ENCODE measurements around the gene TOP1.

The TOP1 gene

DNA sequence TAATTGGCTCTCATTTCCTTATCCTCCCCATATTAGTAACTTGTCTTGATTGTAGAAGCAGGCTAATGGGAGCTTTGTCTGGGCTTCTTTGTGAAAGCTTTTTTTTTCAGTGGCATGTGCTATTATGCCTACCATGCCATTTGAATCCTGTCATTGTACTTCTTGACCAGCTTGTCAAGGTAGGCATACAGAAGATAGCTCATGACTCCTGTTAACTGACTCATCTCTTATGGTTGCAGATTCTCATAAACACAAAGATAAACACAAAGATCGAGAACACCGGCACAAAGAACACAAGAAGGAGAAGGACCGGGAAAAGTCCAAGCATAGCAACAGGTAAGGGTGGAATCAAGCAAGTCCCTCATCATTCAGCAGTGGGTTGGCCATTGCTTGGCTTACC lies 32.5 kb downstream of the TOP1 start:
- no peak for DNase-seq

DNA sequence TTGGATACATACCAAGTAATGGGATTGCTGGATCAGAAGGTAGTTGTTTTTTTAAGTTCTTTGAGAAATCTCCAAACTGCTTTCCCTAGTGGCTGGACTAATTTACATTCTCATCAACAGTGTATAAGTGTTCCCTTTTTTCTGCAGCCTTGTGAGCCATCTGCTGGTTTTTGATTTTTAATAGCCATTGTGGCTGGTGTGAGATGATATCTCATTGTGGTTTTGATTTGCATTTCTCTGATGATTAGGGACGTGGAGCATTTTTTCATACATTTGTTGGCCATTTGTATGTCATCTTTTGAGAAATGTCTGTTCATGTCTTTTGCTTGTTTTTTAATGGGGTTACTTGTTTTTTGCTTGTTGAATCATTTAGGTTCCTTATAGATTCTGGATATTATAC lies 34.8 kb downstream of the TOP1 start:
- DNase-seq: no peak

DNA sequence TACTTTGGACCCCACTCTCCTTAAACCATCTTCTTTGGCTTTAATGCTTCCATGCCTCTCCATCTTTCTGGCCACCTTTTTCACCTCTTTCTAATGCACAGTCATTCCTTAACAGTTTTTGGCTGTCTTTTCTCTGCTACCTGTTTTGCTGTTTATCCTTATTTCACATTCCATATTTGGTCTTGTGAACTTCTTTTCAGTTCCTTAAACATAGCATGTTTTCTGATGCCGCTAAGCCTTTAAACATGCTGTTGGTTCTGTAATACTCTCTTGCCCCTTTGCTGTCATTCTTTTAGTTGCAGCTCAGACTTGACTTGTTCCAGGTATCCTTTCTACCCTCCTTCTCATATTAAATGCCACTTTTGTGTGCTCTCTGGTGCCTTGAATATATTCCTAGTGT lies 35.8 kb downstream of the TOP1 start:
- no peak for DNase-seq

DNA sequence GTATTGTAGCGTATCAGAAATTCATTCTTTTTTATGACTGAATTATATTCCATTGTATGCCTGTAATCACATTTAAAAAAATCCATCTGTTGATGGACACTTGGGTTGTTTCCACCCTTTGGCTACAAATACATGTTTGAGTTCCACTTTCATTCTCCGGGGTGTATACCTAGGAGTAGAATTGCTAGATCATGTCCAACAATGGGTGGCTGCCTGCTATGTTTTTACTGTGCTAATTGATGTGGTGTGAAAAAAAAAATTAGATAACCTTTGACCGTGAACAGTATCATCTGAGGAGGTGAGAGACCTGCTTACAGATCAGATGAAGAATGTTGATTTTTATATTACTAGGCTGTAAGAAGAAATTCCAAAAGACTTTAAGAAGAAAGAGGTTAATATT lies 37.1 kb downstream of the TOP1 start:
- no peak for DNase-seq

DNA sequence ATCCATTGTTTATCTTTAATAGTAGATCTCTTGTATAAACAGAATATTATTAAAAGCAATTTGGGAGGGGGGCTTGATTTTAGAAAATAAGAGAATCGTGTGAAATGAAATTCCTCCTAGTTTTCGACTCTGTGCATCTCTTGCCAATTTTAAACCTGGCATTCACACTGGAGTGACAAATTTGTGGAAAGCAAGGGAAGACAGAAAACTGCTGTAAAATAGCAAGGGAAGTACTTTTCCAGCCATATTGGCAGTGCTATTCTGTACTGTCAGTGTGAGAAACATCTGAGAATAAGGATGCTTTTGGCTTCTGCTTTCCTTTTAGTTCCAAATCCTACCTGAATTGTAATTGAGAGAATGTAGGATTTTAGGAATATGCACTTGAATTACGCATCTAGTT lies 40.2 kb downstream of the TOP1 start:
- no peak for DNase-seq

DNA sequence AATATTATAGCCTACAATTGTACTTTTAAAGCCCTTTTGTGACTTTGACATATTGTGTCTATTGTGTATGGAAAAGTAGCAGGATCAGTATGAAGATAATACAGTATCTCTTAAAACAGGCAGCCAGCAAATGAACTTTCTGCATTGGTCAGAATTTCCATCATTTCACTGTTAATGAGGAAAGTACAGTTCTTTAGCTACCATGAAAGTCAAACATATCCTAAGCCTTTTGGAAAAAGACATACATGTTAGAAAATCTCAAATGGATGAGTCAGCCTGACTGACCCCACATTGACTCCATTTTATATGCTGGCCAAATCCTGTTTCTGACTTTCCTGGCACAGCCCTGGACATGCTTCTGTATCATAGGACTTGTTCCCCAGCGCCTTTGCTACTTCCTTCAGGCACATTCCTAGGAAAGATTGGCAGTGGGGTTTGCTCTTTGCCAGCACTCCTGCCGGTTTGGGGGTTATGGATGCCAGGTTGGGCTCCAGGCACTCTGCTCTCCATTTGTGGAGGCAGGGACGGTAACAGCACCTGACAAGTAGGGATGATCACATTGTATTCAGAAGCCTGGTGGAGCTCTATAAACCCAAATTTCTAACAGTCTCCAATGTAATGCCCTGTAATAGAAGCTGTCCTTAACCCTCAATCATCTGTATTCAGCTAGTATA lies 43.7 kb downstream of the TOP1 start:
- DNase-seq: peak; percentile 57

DNA sequence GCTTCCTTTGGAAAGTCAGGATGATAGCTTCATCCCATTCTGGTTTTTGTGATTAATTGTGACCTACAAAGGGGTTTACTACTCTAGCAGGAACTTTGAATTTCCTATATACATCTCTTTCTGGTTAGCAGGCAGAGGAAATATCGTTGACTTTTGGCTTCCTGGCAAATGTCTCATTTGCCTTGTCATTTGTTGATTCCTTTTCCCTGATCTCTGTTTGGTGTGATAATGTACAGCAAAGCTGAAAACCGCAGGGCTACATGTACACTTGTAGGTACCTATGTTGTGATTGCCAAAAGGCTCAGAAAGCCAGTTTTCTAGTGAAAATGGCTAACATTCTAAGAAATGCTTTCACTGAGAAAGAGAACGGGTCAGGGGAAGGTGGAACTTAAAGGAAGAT lies 44.3 kb downstream of the TOP1 start:
- no peak for DNase-seq

DNA sequence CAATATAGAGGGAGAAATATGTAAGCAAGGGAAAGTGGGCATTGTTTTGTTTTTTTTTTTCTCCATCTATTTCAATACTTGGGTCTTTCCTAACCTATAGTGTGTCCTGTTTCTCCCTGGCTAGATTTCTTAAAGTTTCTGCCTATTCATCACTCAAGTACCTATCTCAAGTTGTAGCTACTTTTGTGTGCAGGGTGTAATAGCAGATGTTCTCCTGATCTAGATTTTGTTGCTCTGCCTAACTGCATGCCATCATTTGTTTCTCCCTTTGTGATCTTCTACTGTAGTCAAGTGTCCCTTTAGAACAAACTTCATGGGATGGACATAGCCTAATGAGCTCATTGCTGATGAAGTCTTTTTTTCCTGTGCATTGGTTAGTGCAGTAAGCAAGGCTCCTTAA lies 45.8 kb downstream of the TOP1 start:
- no peak for DNase-seq

DNA sequence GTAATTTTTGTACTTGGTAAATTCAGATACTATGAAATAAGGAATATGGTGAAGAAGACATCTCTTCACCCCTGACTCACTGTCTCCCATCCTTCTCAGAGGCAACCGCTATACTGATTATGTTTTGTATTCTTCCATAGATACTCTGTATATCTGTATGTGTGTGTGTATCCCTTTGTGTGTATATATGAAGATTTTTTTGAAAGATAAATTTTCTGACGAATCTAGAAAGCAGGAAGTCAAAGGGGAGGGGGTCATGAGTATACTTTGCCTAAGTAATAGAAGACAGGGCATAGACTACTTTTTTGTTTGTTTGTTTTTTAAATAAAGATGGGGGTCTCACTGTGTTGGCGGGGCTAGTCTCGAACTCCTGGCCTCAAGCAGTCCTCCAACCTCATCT lies 48.2 kb downstream of the TOP1 start:
- no peak for DNase-seq

DNA sequence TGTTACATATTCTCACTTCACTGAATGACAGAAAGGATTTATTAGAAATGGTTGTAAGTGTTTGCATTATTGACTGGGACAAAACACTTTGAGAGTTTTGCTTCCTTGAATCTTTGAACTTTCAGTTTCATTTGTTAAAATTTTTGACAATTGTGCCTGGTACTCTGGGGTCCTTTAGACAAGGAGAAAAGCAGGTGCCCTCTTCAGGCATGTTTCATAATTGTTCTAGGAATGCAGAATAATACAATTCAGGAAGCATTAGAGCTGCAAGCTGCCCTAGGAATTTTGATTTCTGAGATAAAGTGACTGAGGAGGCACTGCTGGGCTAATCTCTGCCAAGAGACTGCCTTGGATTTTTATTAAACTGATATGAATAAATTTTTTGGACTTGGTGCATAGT lies 49.7 kb downstream of the TOP1 start:
- no peak for DNase-seq

DNA sequence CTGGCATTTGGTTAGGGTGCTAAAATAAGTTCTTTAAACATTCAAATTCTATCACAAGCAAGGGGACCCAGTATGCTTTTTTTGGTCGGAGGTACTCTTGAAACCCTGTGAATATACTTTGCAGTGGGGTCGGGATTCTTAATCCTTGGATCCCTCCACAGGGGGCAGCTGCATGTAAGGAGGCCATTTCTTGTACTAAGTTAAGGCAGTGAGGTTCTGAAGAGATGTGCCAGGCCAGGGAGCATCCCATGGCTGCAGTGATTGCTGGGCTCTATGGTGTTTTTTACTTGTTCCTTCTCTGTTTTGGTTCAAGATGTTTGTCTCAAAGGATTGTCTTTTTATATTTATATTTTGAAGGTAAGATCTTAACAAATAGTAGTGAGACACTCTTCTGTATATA lies 50.4 kb downstream of the TOP1 start:
- DNase-seq: no peak

DNA sequence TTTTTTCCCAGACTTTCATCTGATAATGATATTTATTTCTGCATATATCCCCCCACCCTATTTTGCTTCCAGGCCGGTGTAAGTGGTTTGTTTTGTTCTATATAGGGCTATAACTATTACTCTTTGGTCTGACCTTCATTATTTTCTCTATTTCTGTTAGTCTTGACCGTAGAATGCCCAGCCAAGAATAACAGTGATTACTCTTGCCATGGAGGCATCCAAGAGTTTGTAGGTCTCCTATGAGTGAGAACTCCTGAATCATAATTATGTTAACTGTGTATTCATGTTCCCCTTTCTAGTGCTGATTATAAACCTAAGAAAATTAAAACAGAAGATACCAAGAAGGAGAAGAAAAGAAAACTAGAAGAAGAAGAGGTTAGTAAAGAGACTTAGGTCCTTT lies 52.2 kb downstream of the TOP1 start:
- DNase-seq: no peak

DNA sequence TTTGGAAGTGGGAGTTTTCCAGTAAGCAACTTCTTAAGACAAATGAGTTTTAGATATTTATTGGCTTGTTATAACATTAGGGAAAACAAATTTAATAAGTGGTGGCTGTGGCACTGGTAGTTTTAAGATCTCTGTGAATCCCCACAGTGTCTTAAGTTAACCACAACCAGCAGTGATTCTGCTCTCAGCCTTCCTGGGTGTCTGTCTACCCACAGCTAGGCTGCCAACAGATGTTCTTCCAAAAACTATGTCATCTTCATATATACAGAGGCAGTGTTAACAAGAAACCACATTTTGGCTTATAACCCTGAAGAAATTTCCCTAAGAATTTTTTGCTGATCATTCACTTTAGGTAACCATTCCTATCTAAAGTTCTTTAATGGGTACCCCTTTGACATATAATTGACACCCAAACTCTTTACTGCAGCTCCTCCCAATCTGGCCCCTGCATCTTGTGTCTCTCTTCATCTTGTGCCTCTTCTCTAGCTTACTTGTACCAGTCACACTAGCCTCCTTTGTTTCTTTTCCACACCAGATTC lies 52.7 kb downstream of the TOP1 start:
- no peak for DNase-seq

DNA sequence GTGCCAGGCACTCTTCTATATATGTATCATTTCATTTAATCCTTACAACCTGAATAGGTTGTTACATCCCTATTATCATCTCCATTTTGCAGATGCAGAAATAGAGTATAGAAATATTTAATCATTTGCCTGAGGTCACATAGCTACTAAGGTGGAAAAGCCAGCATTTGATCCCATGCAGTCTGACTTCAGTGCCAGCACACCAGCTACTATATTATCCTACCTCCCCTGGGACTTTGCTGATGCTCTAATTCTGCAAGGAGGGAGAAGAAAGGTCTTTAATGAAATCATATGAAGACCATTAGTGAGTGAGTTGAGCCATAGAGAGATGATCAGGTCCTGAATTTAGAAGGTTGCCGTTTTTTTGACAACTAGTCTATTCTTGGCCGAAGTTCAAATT lies 53.7 kb downstream of the TOP1 start:
- no peak for DNase-seq

DNA sequence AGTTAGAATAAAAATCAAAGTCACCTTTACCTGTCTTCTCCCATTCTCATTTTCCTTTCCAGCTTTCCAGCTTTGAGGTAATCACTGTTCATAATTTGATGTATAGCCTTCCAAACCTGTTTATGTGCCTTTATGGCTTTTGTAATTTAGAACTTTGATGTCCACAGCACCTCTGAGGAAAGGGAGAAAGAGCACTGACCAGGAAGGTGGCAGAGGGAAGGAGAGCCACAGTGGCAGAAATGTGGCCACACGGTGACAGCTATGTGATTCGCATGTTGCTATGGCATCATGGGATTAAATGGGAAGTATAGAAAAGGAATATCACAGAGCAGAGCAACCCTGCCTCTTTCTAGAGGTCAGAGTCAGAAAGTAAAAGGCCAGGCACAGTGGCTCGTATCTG lies 57.0 kb downstream of the TOP1 start:
- DNase-seq: no peak

DNA sequence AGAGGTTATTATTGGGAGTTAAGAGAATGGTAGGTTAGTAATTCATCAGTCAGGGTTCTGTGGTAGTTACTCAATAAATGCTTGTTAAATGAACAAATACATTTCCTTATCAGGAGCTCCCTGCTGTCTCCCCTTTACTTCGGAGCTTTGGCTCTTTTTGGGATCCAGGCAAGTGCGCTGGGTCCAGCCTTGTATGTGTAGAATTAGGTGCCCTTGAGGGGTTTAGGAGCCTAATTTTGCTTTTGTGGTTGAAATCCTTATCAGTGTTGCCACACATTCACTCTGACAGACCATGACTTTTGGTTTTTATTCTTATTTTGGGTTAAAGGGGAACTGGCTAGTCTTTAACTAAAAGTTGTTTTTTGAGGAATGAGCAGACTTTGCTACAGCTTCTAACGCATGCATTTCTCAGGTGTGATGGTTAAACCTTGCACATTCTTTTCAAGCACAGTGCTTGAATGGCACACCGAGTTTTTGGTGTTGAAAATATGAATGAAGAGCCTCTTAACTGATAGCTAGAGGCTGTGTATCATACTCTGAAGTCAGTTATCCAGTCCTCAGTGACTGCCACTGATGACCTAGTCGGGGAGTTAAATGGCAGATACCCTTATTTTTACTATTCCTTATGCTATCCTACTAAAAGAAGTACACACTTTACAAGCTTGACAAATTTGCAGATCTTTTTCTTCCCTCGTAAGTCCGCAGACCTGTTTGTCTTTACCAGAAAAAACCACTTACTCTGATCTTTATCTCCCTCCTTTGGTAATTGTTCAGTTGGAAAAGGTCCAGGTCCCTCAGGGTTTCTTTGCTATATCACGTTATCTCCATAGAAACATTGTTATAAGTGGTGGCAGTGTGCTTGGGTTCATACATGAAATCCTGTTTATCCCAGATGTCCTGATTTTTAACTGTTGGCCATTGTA lies 58.0 kb downstream of the TOP1 start:
- DNase-seq: no peak

DNA sequence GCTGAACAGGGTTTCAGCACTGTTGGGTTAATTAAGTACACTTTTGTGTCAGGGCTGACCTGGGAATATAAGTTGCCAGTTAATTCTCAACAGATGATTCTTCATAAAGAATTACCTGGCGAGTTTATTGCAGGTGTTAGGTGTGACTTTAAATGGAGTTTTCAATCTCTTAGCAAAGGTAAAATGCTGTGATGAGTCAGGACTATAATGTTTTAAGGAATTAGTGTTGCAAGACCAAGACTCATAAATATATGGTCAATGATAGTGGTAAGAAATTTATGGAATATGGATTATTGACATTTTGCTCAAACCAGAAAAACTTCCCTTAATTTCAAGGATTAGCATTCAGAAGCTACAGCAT lies 58.7 kb downstream of the TOP1 start:
- no peak for DNase-seq

DNA sequence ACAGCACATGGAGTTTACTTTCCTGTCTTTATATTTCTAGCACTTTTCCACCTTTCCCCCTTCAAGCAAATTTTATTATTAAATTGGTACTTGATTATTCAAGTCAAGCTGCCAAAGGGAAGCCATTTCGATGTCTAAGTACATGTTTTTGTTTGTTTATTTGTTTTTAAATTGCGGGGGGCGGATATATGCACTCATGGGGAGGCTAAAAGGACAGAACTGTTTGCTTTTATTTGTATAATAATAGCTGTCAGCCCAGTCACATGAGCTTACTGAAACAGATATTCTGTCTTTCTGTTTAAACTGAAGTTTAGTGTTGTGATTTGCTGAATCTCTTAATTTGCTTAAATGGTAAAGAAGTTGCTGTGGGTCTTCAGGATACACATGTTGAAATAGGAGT lies 59.2 kb downstream of the TOP1 start:
- DNase-seq: no peak

DNA sequence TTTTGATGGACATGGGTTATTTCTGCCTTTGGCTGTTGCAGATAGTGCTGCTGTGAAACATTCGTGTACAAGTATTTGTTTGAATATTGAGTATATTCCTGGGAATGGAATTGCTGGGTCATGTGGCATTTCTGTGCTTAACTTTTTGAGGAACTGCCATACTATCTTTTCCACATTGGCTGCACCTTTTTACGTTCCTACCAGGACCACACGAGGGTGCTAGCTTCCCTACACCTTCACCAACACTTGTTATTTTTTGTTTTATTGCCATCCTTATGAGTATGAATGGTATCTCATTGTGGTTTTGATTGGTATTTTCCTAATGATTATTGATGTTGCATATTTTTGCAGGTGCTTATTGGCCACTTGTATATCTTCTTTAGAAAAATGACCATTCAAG lies 60.9 kb downstream of the TOP1 start:
- no peak for DNase-seq

DNA sequence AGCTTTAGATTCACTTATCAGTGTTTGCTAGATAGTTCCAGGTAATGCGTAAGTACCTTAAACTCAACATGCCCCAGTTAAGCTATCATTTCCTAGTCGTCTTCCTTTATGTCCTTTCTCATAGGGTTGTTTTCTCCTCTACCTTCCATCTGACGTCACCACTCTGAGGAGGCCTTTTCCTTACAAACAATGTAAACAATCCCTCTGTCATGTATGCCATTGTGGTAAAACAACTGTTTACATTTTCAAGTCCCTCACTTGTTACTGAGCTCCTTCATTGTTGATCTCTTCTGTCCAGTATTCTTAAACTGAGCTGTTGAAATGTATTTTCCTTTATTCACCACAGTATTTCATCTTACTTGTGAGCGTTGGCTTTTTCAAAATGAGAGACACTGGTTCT lies 63.3 kb downstream of the TOP1 start:
- DNase-seq: no peak

DNA sequence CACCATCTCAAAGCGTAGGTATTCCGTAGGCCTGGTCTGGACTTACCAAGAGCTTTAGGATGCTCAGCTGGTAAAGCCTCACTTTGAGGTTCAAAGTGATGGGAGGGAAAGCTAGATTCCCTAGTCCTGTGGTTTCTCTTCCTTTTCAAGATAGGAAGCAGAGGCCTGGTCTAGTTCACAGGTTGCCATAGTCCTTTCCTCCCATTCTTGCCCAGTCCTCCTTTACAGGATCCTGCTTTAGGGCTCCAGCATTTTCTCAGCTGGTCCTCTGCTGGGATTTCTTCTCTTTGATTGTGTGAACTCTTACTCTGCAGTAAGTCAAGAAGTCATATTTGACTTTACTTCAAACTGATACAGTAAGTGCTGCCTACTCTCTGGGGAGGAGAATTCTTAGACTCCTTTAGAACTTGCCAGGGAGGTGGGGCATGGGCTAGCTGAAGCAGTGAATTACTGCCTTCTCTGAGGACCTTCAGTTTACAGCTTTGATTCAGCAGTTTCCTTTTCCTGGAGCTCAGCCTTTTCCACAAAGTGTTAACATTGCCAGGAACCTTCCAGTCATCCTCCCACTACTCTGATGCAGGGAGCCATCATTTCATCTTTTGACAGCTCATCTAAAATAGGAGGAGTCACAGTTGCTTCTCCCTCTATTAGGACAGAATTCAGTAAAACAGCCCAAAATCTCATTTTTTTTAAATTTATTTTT lies 65.9 kb downstream of the TOP1 start:
- no peak for DNase-seq

DNA sequence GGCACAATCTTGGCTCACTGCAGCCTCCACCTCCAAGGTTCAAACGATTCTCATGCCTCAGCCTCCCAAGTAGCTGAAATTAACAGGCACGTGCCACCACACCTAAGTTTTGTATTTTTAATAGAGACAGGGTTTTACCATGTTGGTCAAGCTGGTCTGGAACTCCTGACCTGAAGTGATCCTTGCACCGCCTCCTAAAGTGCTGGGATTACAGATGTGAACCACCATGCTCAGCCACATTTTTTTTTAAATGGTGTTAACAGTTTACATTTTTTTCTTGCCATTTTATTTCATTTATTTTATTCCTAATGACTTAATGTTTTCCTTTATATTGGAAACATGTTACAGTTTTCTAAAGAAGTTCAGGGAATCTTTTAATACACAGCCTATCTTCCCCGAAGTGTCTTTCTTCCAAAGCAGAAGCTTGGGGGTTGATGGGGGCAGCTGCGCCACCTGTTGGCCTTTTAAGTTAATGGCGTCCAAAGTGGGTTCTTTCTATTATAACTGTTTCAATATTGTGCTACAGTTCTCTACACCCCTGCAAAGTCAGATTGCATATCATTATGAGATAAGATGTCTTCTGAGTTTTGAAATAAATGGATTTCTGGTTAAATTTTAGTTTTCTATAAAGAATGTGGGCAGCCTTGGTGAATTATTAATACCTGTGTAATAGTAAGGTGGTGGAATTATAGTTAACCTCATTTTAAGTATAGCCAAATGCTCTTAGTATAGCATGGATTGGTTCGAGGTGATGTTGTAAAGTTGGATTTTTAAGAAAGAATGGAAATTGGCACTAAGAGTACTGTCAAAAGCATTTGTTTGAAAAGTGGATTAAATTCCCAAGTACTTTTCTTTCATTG lies 66.7 kb downstream of the TOP1 start:
- DNase-seq: peak; percentile 67

Data from left hindlimb (tissue), 1 donor.